Heart left ventricle (tissue), 16 donors: Measurements from ENCODE around the gene WIPF1. TPM values are rescaled to one million over a fixed set of nuclear protein-coding genes. Genes with fewer than 3 reads are reported as not detected.

Experiments used
- ATAC-seq, 4 donors: fragments of 200-7000 bp; cut with Tn5 transposase; one replicate each; pipeline ENCODE4 v1.9.1; 2020 to 2022; ENCODE audit warnings: moderate library complexity in 4 of 4, mild to moderate bottlenecking in 3 of 4, moderate number of reproducible peaks in 1 of 4
- DNase-seq, 5 donors: peaks; one replicate each; pipeline ENCODE4 v3.0.0-alpha.2; 2020
- H3K27ac ChIP-seq, 12 donors: fragments of 200-600 bp; sonication (generic) in 4 of 12; one replicate each; pipeline versions ENCODE4 v1.5.0 to v1.8.0; 2016 to 2022; ENCODE audit warnings: mild to moderate bottlenecking in 2 of 12
- H3K27me3 ChIP-seq, 9 donors: fragments of 200-600 bp; sonication (generic) in 2 of 9; one replicate each; pipeline versions ENCODE4 v1.5.1 to v1.8.0; 2016 to 2022; ENCODE audit warnings: mild to moderate bottlenecking in 3 of 9
- H3K36me3 ChIP-seq, 9 donors: fragments of 200-600 bp; sonication (generic) in 2 of 9; one replicate each; pipeline versions ENCODE4 v1.5.0 to v1.8.0; 2018 to 2022; ENCODE audit warnings: mild to moderate bottlenecking in 2 of 9
- H3K4me1 ChIP-seq, 12 donors: fragments of 200-600 bp; sonication (generic) in 4 of 12; one replicate each; pipeline versions ENCODE4 v1.5.0 to v1.8.0; 2016 to 2022; ENCODE audit warnings: mild to moderate bottlenecking in 3 of 12
- H3K4me3 ChIP-seq, 12 donors: fragments of 200-600 bp; sonication (generic) in 4 of 12; one replicate each; pipeline versions ENCODE4 v1.5.0 to v1.8.0; 2017 to 2022; ENCODE audit warnings: mild to moderate bottlenecking in 9 of 12, moderate library complexity in 4 of 12
- H3K9me3 ChIP-seq, 12 donors: fragments of 200-600 bp; sonication (generic) in 4 of 12; one replicate each; pipeline versions ENCODE4 v1.5.0 to v1.8.0; 2016 to 2022; ENCODE audit warnings: mild to moderate bottlenecking in 1 of 12
- POLR2A ChIP-seq, 2 donors: fragments of 450-650 bp; IDR thresholded peaks; one replicate each; pipeline ENCODE4 v1.6.1; 2017; ENCODE audit warnings: antibody characterized with exemption in 2 of 2, mild to moderate bottlenecking in 2 of 2, moderate library complexity in 2 of 2
- WGBS, 4 donors: extraction: QIAGEN DNeasy Blood & Tissue Kit in 2 of 4; methylation state at CpG; one replicate each; pipeline versions ENCODE4 v1.1.5 to v1.1.7; 2013 to 2018; 5-methylcytosine and 5-hydroxymethylcytosine counted together
- intact Hi-C, 10 donors: fragments of 100-400 bp; cut with DNase I; formaldehyde crosslinking; loops; one replicate each; pipeline versions ENCODE4 v1.11.1 to v1.14.2; 2022
- long read RNA-seq, 3 donors: library from polyadenylated mRNA; unstranded; transcript quantifications; one replicate each; pipeline ENCODE4 v2.0.0, GENCODE V29; 2020 to 2021
- polyA plus RNA-seq, 2 donors: library from polyadenylated mRNA; stranded (reverse); fragments of 200-250 nt; gene quantifications; one replicate each; pipeline ENCODE4 v1.2.3, GENCODE V29; 2013
- total RNA-seq, 9 donors: library from RNA; depleted of rRNA in 2 of 9; stranded (reverse); fragments of >200 nt in 2 of 9; fragmentation: NEBNext Ultra II Directional in 3 of 9; extraction: Animal tissue kit (Norgen Biotek cat#: 25700) in 3 of 9; gene quantifications; one replicate each; pipeline versions ENCODE4 v1.1.0 to v1.2.4, GENCODE V29; 2016 to 2023
- TF ChIP-seq, protein P1 (sequence below), 12 donors: fragments of 200-600 bp; sonication (generic) in 4 of 12; IDR thresholded peaks; one replicate each; pipeline versions ENCODE4 v1.5.0 to v1.8.0; 2018 to 2022; ENCODE audit warnings: antibody characterized with exemption in 12 of 12, mild to moderate bottlenecking in 5 of 12
- donor health status: ischemic (EF 13 %, LVEDD 7.1; RV severe dilation, severe dysfunction).
- donor health status: healthy with polysubstance abuse.
- donor health status: DM: no; HTN: yes; CAD: no.
- donor health status: DM: no; HTN: no; CAD: no.
- donor health status: ischemic (EF 25% LVEDD 6.9; RV normal size, moderate dysfunction).
- donor health status: ischemic (EF 25% LVEDD 5.7; RV mildly dilated, moderate dysfunction).
- donor health status: healthy.
- donor health status: DM: yes; HTN: yes; CAD: no.
- donor health status: ischemic (EF 35%, LVEDD 5.7; RV mildly dilated, moderate dysfunction).
- donor health status: nonischemic (EF 11% LVEDD 7.7; RV severe dilation, severe dysfunction).
- donor health status: DM: yes; HTN: yes; CAD: no.
- donor health status: PGD.
- donor health status: ischemic (EF 29% LVEDD 5.4; RV normal size, mild dysfunction).
- donor health status: nonischemic (EF 23%, LVEDD 6.1; RV moderate dilation, normal function).

Gene WIPF1, protein sequence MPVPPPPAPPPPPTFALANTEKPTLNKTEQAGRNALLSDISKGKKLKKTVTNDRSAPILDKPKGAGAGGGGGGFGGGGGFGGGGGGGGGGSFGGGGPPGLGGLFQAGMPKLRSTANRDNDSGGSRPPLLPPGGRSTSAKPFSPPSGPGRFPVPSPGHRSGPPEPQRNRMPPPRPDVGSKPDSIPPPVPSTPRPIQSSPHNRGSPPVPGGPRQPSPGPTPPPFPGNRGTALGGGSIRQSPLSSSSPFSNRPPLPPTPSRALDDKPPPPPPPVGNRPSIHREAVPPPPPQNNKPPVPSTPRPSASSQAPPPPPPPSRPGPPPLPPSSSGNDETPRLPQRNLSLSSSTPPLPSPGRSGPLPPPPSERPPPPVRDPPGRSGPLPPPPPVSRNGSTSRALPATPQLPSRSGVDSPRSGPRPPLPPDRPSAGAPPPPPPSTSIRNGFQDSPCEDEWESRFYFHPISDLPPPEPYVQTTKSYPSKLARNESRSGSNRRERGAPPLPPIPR
- total RNA-seq (10 to 100 TPM in 8 of 9 donors, 1 to 10 TPM in 1; 10.0 to 73.2 (median 14.1) TPM), polyA plus RNA-seq (10 to 100 TPM in 1 of 2 donors, 1 to 10 TPM in 1; 9.7 to 12.3 TPM)
- long read RNA-seq, donor 1, partial matches to known transcripts = 8 of 13 reads
- long read RNA-seq, donor 1, other reads (novel, unspliced or antisense) = 4 of 13 reads
- long read RNA-seq, donor 2, partial matches to known transcripts = 1 of 8 reads
- long read RNA-seq, donor 2, other reads (novel, unspliced or antisense) = 6 of 8 reads
- long read RNA-seq, donor 3, partial matches to known transcripts = 5 of 13 reads
- long read RNA-seq, donor 3, other reads (novel, unspliced or antisense) = 8 of 13 reads

DNA sequence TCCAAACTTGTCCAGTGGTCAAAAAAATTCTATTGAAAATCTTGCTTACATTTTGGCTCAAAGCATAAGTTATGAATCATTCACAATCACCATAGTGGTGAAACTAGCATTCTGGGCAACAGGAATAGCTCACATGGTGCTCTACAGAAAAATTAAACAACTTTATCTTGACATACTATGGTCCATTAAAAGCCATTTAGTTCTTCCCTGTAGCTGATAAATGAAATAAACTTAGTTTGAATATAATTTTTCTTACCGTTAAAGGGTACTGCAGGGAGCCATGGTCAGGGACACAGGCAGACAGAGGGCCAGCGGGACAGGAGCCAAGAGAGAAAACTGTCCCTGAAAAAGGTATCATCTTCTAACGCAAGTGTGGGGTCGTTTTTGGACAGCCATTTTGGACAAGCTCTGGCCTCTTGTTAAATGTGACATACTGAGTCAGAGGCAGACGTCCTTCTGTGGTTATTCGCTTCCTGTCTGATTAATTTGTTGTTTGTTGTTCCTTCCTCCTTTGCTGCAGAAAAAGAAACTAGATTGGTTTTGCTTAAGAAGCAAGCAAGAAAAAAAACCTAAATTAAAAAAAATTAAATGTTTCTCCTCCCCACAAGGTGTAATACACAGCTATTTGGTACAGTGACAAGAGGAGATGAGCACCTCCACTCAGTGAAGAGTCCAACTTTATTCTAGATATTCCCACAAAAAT, at the start of gene WIPF1:
TSS of gene WIPF1 (minus strand) at position 460 of the 703 bp plus-strand sequence. CDS start 12,231 bp downstream, outside the sequence.
- ATAC-seq (peak; percentile 15 to 57 (median 46)), DNase-seq (peak in 1 of 5 donors; percentile 20)
- TF ChIP-seq, protein P1, sequence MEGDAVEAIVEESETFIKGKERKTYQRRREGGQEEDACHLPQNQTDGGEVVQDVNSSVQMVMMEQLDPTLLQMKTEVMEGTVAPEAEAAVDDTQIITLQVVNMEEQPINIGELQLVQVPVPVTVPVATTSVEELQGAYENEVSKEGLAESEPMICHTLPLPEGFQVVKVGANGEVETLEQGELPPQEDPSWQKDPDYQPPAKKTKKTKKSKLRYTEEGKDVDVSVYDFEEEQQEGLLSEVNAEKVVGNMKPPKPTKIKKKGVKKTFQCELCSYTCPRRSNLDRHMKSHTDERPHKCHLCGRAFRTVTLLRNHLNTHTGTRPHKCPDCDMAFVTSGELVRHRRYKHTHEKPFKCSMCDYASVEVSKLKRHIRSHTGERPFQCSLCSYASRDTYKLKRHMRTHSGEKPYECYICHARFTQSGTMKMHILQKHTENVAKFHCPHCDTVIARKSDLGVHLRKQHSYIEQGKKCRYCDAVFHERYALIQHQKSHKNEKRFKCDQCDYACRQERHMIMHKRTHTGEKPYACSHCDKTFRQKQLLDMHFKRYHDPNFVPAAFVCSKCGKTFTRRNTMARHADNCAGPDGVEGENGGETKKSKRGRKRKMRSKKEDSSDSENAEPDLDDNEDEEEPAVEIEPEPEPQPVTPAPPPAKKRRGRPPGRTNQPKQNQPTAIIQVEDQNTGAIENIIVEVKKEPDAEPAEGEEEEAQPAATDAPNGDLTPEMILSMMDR (IDR thresholded peaks at IDR 0.05) = no peak
- TF ChIP-seq POLR2A (IDR thresholded peaks at IDR 0.05) = no peak
- 56 to 61% (median 58%) methylated on average over 6 of the region's 6 CpGs for WGBS, 4 donors
- Histone ChIP-seq H3K9me3 (no peaks in the 10 kb centered on the region), H3K4me3 (peak within 1 kb of the TSS in 8 of 12 donors; percentile 8 to 60 (median 30)), H3K27ac (peak within 1 kb of the TSS in 11 of 12 donors; percentile 23 to 92 (median 57)), H3K36me3 (peaks cover 0 to 9% (median 0%) of the 10 kb centered on the region in 9 donors), H3K4me1 (peaks cover 0 to 88% (median 19%) of the 10 kb centered on the region in 12 donors), H3K27me3 (no peaks in the 10 kb centered on the region)
- intact Hi-C loops = no loop called here

DNA sequence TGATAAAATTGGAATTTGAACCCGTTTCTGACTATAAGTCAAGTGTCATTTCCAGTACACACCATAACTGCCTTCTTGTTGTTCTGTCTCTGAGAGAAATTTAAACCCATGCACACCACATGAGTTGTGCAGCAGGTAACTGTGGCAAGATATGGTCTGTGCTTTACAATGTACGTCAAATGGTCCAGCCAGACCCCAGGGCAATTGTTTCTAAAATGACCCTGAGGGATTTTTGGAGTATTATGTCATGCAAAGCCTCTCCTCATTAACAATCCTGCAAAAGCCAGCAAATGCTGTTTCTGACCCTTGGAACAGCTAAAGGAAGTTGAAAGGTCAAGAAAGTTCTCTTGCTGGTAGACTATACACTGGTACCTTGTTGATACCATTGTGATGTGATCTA, 47.7 kb upstream of the WIPF1 start:
- Histone ChIP-seq H3K27ac (no peak overlapping the region), H3K4me3 (no peak overlapping the region), H3K9me3 (peaks cover 0 to 35% (median 6%) of the 10 kb centered on the region in 12 donors), H3K27me3 (no peaks in the 10 kb centered on the region), H3K4me1 (peaks cover 0 to 3% (median 0%) of the 10 kb centered on the region in 12 donors), H3K36me3 (no peaks in the 10 kb centered on the region)
- no peak for DNase-seq
- no peak for TF ChIP-seq POLR2A (IDR thresholded peaks at IDR 0.05)
- TF ChIP-seq, protein P1 (IDR thresholded peaks at IDR 0.05) = no peak
- intact Hi-C loops = no loop called here
- no peak for ATAC-seq
- 74 to 89% (median 79%) methylated on average over 2 of the region's 2 CpGs for WGBS, 4 donors

DNA sequence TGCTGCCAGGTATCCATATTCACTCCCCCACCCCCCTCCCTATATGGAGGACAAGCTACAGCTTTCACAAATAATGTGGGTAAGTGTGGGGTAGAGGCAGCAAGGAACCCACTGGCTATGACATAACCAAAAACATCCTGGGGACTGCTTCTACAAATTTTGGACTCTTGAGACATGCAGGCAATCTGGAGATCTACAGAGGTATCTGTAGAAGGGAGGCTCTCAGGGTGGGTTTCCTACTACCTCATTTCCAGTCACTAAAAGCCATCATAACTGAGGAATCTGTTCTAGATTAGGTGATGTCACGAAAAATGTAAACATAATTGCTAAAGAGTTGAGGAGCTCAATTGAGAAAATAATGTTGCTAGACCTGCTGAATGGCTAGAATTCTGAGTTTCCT, 46.8 kb upstream of the WIPF1 start:
- Histone ChIP-seq H3K27me3 (no peaks in the 10 kb centered on the region), H3K27ac (no peak overlapping the region), H3K9me3 (peaks cover 0 to 30% (median 5%) of the 10 kb centered on the region in 12 donors), H3K4me1 (peaks cover 0 to 3% (median 0%) of the 10 kb centered on the region in 12 donors), H3K36me3 (no peaks in the 10 kb centered on the region), H3K4me3 (no peak overlapping the region)
- ATAC-seq = no peak
- intact Hi-C loops = no loop called here
- TF ChIP-seq, protein P1 (IDR thresholded peaks at IDR 0.05) = no peak
- TF ChIP-seq POLR2A (IDR thresholded peaks at IDR 0.05) = no peak
- WGBS, 4 donors = 92 to 97% (median 96%) methylated on average over 1 of the region's 1 CpG
- DNase-seq = no peak
